Activated effector memory CD4-positive, alpha-beta T cell treated with anti-CD3 and anti-CD28 coated beads, Interleukin-2, amount 50 U/mL, for 16 hours (primary cell): ENCODE data around the gene RNF123.
"Not testable (repeated sequence)": the region's sequence is repeated elsewhere in the genome, so short reads cannot be mapped to it uniquely, and the experiment has no call there.

Source experiments
- DNase-seq: peaks from one replicate; pipeline ENCODE4 v3.0.0-alpha.2; 2020

Gene RNF123

DNA sequence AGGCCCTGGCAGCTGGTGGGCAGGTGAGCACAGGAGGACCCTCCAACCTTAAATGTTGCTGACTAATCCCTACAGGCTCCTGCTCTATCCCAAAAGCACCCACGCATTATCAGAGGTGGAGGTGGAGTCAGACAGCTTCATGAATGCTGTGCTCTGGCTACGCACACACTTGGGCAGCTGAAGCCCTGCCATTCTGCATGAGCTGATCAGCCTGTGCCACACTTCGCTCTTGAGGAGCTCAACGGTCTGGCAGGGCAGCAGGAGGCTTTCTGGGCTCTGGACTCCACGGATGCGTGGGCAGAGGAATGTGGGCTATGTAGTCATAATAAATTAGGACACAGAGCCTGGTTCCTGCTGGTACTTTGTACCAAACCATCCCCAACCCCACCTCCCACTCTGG is 6.2 kb upstream of the RNF123 start:
- DNase-seq = no peak

DNA sequence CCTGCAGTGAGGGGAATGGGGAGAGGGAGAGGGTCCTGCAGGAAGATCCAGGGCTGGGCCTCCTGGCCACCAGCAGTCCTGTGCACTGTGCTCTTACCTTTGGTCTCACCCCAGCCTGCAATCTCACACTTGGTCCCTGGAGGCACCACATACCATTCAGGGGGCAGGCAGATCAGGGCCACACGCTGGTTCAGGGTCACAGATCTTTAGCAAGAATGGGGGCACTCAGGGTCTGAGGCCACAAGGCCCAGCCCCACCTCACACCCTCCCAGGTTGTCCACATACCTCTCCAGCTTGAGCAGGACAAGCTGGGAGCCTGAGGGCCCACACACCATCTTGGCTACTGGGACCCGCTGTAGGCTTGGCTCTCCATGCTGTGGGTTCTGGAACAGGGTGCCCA is 4.9 kb upstream of the RNF123 start:
- DNase-seq = not testable (repeated sequence)

DNA sequence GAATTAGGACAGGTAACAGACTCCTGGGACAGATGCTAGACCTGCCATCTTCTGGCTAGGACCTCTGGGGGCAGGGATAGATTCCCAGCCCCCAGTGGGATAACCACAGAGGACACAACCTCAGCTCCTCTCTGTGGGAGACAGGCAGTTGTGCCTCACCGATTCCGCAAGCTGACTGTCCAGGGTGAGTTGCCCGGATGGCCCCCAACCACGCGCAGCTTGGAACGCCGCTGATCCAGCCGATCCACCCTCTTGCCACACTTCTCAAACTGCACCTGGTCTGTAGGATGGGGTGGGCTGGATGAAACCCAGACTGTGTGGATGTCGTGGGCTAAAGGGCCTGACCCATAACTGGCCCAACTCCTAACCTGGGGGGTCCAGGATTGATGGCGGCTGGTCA is 4.3 kb upstream of the RNF123 start:
- not testable (repeated sequence) for DNase-seq

DNA sequence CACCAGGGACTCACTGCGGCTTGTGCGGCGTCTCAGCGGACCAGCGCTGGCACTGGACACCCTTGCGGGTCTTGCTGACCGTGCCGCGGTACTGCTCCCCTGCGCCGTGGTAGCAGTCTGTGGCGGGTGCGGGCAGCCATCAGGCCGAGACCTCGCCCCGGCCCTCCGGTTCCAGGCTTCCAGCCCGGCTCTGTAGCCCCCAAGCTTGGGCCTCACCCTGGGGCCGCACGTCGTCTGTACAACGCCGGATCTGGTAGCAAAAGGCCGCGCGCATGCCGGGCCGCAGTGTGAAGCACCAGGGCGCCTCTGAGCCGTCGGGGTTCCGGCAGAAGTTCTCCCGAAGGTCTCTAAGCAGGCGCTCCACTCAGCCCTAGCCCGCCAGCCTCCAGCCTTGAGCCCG is 3.5 kb upstream of the RNF123 start:
- DNase-seq = not testable (repeated sequence)

DNA sequence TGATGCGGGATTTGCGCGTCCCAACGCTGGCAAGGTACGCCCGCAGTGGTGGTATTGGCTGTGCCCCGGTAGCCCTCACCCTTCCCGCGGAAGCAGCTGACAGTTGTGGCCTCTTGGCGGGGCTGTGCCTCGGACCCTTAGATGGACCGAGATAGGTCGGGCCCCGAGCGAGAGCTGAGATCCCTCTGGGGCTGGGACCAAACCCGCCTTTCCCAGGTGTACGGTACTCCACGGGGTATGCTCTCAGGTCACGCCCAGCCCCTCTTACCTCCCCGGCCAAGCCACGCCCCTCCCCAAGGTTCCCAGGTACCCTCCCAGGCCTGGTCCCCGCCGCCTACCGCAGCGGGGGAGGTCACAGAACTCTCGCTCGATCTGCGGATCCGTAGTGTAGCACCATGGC is 3.0 kb upstream of the RNF123 start:
- DNase-seq = peak; percentile 75

DNA sequence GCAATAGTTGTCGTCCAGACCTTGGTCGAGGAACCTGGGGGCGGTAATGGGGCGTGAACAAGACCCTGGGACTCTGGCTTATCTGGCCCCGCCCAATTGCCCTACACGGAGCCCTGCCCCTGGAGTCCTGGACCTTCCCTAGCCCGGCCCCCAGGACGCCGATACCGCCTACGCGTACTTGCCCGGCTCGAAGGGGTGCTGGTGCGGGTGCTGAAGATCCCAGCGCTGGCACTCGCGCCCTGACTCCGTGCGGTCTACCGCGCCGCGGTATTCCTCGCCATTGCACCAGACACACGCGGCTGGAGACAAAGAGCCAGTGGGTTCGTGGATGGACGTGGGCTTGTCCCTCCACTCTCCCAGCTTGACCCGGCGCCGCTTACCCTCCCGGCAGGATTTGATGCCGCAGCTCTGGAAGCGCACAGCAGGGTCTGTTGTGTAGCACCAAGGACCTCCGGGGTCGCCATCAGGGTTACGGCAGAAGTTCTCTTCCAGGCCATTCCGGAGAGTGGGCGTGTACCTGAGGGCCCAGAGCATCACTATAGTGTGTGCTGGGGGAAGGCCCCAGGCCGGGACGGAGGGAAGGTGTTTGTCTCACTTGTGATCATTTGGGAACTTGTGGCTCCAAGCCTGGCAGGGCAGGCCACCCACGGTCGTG is 2.5 kb upstream of the RNF123 start:
- DNase-seq = peak; percentile 82

DNA sequence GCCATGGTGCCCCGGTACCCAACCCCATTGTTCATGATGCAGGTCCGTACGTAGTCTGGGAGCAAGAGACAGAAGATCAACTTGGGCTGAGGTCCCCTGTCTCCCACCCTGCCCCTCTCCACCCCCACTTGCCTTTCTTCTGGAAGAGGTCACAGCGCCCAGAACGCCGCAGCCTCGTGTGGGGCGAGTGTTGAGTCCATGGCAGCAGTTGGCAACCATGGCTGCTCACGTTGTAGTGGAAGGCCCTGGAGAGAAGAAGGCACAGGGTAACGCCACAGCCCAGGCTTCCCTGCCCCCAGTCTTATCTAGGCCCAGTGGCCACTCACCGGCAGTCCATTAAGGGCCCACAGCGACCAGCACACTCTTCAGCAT is 1.9 kb upstream of the RNF123 start:
- not testable (repeated sequence) for DNase-seq

DNA sequence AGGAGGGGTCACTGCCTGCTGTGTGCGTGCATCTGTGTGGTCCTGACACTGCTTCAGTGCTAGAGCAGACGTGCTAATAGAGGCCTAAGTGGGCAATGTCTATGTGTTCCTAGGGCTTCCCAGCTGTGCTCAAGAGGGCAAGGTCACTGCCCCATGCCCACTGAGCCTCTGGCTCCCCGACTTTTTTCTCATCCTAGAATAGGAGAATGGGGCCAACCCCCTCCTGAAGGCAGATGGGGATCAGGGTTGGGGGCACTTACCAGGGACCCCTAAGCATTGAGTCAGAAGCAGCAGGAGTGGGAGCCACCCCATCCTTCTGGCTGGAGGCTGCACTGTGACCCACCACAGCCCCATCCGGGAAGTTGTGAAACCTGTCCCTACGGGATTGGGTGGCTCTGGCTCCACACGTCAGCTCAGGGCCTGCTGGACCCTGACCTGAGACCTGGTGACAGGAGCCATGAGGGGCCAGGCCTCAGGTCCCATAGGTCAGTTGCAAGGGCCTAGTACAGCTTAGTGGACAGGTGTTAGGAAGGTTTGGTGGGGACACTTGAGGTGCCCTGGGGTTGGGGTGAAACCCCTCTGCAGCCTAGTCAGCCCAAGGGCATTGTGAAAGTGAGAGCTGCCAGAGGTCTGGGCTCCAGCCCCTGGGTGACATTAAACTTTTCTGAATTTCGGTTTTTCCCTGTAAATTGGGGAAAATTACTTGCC is 865 bp upstream of the RNF123 start:
- not testable (repeated sequence) for DNase-seq

DNA sequence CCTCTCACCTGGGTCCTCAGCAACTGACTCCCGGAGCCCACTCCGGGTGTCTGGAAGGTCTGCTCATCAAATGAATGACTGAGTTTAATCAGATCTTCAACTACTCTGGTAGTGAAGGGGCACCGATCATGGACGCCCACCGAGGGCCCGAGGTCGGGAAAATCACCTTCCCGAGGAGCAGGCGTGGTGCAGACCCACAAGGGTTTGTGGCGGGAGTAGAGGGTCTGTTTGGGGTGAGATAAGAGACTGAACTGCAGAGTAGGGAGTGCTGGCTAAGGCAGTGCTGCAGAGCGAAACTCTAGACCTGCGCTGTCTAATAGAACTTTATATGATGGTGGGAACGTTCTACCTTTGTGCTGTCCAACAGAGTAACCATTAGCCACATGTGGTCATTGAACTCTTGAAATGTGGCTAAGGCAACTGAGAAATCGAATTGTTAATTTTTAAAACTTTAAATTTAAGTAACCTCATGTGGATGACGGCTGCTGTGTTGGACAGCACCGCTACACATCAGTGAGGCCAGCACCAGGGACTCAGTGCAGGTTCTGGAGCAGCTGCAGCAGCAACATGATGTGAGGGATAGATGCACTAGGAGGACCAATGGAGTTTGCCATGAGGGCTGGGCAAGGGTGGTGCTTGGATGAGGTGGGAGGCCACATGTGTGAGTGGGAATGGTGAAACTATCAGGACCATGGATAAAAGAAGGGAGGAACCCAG is 709 bp downstream of the RNF123 start:
- not testable (repeated sequence) for DNase-seq

DNA sequence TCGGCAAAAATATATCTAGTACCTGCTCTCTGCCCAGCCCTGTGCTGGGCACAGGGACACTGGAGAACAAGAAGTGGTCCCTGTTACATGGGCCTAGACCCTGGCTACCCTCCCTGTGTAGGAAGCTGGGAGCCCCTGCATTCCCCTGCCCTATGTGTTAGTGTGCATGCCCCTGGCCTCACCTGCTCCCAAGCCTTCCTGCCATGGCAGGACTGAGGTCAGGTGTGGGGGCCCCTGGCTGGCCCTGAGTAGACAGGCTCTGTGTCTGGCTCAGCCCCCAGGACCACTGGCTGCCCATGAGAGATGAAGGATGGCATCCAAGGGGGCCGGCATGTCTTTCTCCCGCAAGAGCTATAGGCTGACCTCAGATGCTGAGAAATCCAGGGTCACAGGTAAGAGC is 1.5 kb downstream of the RNF123 start:
- not testable (repeated sequence) for DNase-seq

DNA sequence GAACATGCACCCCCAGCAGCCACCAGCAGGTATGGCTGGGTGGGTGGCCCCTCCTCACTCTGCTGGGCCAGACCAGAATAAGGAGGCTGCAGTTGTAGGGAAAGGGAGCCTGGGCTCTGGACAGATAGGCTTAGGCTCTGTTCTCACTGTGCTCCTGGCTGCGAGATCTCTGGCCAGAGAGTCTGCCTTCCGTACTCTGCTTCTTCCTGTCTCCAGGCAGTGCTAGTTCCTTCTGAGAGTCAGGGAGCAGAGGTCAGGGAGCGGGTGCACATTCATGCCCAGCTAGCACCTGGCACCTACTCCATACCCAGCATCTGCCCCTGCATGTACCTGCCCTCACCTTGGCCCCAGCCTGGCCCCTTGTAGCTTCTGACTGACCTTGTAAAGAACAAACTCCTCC is 2.1 kb downstream of the RNF123 start:
- not testable (repeated sequence) for DNase-seq

DNA sequence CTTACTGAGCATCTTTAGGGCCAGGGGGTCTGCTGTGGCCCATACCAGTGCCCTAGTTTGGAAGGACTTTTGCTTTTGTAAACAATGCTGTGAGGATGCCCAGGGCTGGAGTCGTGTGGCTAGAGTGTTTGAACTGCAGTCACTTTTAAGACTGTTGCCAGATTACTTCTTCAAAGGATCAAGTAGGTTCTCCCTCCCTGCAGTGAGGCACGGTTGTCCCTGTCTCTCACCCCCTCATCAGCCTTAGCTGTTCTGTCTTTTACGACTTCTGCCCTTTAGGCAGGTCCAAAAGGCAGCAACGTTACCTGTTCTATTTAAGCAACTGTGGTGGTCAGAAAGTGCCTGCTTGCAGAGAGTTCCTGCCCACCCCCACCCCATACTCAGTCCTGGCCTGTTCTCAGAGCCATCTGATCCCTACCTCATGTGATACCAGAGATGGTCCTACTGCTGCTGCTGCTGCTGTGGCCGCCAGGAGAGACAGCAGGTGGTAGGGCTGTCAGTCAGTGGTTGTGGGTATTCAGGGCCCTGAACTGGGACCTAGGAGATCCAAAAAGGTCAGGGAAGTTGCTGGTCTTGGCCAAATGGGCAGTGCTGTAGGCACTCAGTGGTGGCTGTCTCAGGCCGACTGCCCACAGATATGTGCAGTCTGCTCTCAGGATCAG is 5.2 kb downstream of the RNF123 start:
- DNase-seq = not testable (repeated sequence)

DNA sequence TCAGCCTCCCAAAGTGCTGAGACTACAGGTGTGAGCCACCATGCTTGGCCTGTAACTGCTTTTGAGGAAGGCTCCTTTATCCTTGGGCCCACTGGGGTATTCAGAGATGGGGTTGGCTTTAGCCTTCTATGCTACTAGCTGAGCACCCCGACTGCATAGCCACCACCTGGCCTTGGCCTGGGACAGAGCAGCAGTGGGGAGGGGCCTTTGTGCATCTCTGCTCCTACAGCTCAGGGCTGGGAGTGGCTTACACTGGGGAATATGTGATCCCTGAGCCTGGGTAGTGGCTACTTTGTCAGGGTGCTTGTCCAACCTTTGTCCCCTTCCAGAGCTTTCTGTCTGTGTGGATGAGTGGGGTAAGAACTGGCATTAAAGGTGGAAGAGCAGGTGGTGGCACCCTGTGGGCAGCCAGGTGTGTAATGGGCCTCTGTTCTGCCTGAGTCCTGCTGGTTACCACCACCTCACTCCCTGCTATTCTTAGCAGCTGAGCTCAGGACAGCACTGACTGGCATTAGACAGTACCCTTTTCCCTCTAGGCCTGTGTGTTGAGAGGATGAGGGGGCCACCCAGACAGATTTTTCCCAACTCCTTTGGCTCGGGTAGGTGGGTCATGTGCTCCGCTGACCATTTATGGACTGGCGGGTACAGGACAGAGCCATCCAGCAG is 6.1 kb downstream of the RNF123 start:
- DNase-seq = not testable (repeated sequence)

DNA sequence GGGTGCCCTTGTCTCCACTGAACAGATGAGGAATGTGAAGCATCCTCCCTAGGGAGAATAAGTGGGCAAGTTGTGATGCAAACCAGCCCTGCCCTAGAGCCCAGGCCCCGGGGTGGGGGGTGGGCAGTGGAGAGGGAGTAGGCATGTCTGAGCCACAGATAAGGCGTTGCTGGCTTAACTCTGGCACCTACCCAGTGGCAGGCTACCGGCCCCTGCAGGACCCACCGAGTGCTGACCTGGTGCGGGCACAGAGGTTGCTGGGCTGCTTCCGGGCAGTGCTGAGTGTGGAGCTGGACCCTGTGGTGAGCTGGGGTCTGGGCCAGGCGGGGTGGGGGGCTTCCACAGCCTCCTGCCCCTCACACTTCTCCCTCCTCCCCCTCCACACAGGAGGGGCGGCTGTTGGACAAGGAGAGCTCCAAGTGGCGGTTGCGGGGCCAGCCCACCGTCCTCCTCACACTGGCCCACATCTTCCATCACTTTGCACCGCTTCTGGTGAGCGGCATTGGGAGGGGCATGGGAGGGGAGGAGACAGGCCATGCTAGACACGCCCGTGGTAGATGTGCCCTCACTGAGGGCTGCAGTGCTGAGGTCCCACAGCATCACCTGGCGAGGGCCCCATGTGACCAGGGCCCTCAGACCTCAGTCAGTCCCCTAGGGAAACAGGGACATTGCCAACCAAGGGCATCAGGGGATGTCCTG is 10.1 kb downstream of the RNF123 start:
- no peak for DNase-seq

DNA sequence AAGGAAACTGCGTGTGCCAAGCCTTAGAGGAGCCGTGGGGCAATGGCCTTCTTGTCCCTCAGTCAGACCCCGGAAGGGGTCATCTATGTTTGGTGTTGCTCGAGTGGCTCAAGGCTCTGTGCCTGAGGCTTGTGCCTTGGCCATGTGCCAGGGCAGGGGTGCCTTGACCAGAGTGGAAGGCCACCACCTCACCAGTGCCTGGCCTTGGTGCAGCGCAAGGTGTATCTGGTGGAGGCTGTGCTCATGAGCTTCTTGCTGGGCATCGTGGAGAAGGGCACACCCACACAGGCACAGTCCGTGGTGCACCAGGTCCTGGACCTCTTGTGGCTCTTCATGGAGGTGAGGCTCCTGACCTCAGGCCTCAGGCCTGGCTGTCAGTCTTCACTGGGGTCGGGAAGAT is 10.7 kb downstream of the RNF123 start:
- no peak for DNase-seq

DNA sequence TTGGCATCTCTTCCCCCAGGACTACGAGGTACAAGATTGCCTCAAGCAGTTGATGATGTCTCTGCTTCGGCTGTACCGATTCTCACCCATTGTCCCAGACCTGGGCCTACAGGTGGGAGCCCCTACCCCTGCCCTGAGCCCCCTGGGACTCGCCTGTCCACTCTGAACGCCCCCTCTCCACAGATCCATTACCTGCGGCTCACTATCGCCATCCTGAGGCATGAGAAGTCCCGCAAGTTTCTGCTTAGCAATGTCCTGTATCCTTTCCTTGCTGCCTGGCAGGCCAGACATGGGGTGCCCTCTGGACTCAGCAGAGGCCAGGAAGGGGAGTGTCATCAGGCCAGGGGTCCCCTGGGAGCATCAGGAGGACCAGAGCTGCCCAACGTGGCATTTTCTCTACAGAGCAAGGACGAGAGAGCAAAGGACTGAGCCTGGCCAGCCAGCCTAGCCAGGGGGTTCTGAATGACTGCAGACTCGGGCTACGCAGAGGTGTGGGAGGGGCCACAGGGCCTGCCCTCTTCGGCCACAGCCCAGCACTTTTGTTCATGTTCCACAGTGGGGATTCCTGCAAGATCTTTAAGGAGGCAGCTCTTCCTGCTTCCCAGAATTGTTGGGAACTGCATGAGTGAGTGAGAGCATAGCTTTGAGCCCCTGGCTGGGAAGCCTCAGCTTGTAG is 11.2 kb downstream of the RNF123 start:
- DNase-seq = no peak

DNA sequence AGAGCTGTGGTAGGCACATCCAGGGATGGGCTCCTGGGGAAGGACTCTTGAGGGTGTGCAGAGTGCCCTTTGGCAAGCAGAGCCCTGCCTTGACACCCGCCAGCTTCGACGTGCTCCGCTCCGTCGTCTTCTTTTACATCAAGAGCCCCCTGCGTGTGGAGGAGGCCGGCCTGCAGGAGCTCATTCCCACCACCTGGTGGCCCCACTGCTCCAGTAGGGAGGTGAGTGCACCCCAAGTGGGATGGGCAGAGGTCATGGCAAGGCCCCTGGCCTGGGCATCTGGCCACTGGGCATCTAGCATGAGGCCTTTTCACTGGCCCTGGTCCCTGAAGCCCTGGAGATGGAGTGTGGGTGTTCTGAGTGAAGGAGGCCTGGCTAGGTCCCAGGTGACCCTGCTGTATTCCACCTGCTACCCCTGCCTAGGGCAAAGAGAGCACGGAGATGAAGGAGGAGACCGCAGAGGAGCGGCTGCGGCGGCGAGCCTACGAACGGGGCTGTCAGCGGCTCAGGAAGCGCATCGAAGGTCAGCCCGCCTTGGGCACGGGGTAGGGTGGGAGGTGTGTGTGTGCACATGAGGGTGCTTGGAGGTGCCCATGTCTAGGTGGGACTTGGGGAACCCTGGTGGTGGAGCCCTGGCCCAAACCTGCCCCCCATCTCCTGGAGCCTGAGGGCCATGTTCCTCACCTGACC is 12.2 kb downstream of the RNF123 start:
- no peak for DNase-seq

DNA sequence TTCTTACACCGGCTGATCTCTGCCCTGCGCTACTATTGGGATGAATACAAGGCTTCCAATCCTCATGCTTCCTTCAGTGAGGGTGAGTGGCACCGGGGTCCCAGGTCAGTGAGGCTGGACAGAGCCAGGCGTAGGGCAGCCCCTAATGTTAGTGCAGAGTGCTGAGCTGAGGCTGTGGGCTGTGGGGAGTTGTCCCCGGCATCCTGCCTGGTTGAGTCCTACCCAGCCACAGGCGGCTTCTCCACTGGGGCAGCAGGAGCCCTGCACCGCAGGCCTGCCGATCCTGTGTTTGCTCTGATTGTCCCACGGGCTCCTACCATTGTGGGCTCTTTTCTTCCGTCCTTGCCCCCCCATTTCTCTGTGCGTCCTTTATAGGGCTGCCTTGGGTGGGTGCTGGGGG is 13.3 kb downstream of the RNF123 start:
- no peak for DNase-seq

DNA sequence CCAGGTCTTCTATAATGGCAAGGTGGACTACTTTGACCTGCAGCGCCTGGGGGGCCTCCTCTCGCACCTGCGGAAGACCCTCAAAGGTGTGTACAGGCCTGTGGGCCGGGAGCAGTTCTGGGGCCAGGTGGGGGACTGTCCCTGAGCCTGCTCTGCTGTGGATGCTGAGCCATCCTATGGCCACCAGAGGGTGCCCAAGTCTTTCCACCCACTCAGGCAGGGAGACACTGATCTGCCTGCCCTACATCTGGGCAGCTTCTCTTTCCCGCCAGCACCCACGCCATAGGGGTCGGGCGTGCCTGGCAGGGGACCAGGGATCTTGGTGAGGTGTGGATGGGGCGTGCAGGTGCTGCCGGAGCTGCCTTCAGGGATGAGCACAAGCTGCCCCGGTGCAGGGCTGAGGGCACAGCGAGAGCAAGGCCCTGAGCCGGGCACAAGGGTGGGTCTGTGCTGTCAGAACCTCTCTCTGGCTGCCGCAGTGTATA is 14.1 kb downstream of the RNF123 start:
- peak; percentile 87 for DNase-seq

DNA sequence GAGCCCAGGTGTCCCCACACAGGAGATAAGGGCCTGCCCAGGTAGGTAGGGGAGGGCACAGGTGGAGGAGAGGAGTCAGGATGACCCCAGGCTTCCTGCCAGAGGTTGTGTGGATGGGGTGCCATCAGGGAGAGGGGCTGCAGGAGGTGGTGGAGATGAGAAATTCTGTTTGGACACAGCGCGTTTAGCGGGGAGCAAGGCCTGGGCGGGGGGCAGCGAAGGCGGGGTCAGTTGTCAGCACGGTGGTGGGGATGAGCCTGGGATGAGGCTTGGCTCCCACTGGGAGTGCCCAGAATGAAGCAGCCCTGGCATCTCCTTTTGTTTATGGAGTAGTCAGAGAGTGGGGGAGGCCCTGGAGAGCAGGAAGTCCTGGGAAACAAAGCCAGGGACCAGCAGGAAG is 14.6 kb downstream of the RNF123 start:
- DNase-seq = no peak

DNA sequence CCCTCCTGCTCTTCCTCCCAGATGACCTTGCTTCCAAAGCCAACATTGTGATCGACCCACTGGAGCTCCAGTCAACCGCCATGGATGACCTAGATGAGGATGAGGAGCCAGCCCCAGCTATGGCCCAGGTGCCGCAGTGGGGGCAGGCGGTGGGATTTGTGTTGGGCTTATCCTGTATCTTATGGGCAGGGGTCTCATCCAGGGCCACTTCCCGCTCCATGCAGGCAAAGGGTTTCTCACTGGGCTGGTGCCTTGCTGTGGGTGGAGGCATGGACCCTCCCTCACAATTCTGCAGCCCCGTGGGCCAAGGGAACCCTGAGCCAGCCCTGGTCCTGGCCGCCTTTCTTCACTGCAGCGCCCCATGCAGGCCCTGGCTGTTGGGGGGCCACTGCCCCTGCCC is 15.3 kb downstream of the RNF123 start:
- no peak for DNase-seq
